ENCODE measurements around the gene IRX2.

The IRX2 gene

DNA sequence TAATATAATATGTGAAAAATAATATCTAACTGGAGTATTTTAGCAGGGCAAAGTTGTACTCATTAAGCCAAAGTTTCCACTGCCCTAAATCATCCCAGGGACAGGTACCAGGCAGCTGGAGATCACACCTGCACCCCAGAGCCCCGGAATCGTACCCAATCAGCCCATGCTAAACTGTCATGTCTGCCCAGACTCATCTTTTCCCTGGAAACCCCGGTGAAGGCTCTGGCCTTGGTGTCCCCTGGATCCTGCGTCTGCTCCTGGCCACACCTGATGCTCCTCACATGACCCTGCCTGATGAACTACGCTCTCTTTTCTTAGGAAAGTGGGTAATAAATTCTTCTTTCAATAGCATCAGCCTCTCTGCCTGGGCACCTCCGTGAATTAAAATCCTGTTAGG, 15.6 kb upstream of the IRX2 start:
- no peak overlapping the region for H3K4me3 ChIP-seq (ENCODE audit: low read length)
- DNase-seq (ENCODE audit: low read depth, low spot score): no peak
- no peaks in the 10 kb centered on the region for H3K9me3 ChIP-seq (ENCODE audit: control insufficient read depth, insufficient read depth, low read length)
- no peaks in the 10 kb centered on the region for H3K27me3 ChIP-seq (ENCODE audit: control insufficient read depth, insufficient read depth, low read length)
- H3K4me1 ChIP-seq (ENCODE audit: control insufficient read depth, insufficient read depth, low read length): peaks cover 2% of the 10 kb centered on the region; the same call in 1 of the 2 replicates
- no peaks in the 10 kb centered on the region for H3K36me3 ChIP-seq (ENCODE audit: control insufficient read depth, insufficient read depth, low read length)
- H3K27ac ChIP-seq (ENCODE audit: low read length): no peak overlapping the region
- no CpG with 5 or more reads among the region's 6 CpGs for WGBS (ENCODE audit: insufficient coverage, insufficient read length)

GRCh38 chr5:2764581-2764980, 13.1 kb upstream of the IRX2 start:
- DNase-seq (ENCODE audit: low read depth, low spot score): no peak
- no peak overlapping the region for H3K27ac ChIP-seq (ENCODE audit: low read length)
- WGBS (ENCODE audit: insufficient coverage, insufficient read length): no CpG with 5 or more reads among the region's 15 CpGs
- no peaks in the 10 kb centered on the region for H3K36me3 ChIP-seq (ENCODE audit: control insufficient read depth, insufficient read depth, low read length)
- no peak overlapping the region for H3K4me3 ChIP-seq (ENCODE audit: low read length)
- H3K27me3 ChIP-seq (ENCODE audit: control insufficient read depth, insufficient read depth, low read length): no peaks in the 10 kb centered on the region
- H3K4me1 ChIP-seq (ENCODE audit: control insufficient read depth, insufficient read depth, low read length): peaks cover 2% of the 10 kb centered on the region; the same call in 1 of the 2 replicates
- H3K9me3 ChIP-seq (ENCODE audit: control insufficient read depth, insufficient read depth, low read length): no peaks in the 10 kb centered on the region

DNA sequence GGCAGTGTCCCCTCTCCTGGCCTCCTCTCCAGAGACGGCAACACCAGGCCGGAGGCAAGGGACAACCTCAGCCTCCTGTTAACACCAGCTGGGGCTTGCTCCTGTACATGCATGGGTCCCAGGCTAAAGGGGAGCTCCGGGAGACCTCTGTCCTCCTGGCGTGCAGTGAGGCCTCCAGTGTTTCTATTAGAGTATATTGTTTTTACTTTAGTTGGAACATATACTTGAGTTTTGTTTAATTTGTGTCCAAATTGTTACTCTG, 12.0 kb upstream of the IRX2 start:
- no peaks in the 10 kb centered on the region for H3K36me3 ChIP-seq (ENCODE audit: control insufficient read depth, insufficient read depth, low read length)
- no CpG with 5 or more reads among the region's 4 CpGs for WGBS (ENCODE audit: insufficient coverage, insufficient read length)
- DNase-seq (ENCODE audit: low read depth, low spot score): no peak
- H3K4me1 ChIP-seq (ENCODE audit: control insufficient read depth, insufficient read depth, low read length): peaks cover 4% of the 10 kb centered on the region
- H3K27ac ChIP-seq (ENCODE audit: low read length): no peak overlapping the region
- H3K9me3 ChIP-seq (ENCODE audit: control insufficient read depth, insufficient read depth, low read length): no peaks in the 10 kb centered on the region
- peaks cover 3% of the 10 kb centered on the region; the same call in 1 of the 2 replicates for H3K27me3 ChIP-seq (ENCODE audit: control insufficient read depth, insufficient read depth, low read length)
- no peak overlapping the region for H3K4me3 ChIP-seq (ENCODE audit: low read length)

DNA sequence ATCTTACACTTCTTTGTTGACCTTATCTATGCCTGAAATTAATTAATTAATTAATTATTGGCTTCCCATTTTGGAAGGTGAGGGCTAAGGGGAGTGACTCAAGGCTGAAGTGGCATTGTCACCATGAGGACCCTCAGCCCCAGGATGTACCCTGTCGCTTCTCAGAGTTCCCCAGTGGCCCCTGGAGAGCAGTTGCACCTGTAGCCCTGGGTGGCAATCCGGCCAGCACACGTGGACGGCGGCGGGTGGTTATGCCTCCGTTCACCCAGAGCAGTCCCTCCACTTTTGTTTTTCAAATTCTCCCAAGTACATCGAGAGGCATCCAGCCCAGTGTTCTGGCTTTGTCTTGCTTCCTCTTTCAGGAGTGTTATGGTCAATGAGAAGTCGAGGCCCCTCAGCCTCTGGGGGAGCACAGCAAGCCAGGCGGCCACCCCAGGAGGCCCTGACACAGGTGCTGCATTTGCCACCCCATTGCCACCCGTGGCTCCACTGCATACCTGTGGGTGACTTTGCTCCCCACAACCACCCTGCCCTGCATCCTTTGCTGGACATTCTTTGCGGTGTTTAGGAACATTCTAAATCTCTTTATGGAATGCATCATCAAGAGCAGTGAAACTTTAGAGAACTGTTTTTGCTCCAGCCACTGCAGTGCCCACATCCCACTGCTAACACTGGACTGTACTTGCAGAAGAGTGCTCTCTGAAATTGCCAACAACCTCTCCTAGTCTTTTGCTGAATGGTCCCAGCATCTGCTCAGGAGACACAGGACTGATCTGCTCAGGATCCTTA, 11.5 kb upstream of the IRX2 start:
- Histone ChIP-seq H3K4me1 (ENCODE audit: control insufficient read depth, insufficient read depth, low read length) (peaks cover 5% of the 10 kb centered on the region), H3K27ac (ENCODE audit: low read length) (no peak overlapping the region), H3K9me3 (ENCODE audit: control insufficient read depth, insufficient read depth, low read length) (no peaks in the 10 kb centered on the region), H3K36me3 (ENCODE audit: control insufficient read depth, insufficient read depth, low read length) (no peaks in the 10 kb centered on the region), H3K4me3 (ENCODE audit: low read length) (no peak overlapping the region), H3K27me3 (ENCODE audit: control insufficient read depth, insufficient read depth, low read length) (peaks cover 5% of the 10 kb centered on the region)
- no CpG with 5 or more reads among the region's 12 CpGs for whole genome bisulfite sequencing (ENCODE audit: insufficient coverage, insufficient read length)
- no peak for DNase-seq (ENCODE audit: low read depth, low spot score)

DNA sequence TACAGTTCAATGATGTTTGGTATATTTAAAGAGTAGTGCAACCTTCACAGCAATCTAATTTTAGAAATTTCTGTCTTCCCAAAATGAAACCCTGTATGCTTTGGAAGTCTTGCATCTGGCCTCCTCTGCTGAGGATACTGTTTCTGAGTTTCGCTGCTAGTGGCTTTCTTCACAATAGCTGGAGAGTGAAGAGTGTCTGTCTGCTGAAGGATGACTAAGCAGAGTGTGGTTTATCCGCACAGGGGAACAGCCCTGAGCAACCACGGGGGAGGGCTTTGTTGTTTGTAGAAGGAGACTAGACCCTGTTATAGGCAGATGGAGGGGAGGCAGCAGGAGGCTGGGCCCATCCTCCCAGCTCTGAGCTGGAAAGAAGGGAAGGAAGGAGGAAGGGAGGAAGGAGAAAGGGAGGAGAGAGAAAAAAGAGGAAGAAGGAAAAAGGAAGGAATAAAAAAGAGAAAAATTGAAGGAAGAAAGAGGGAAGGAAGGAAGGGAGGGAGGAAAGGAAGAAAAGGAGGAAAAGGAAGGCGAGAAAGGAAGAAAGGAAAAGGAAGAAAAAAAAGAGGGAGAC, 10.5 kb upstream of the IRX2 start:
- no peak for DNase-seq (ENCODE audit: low read depth, low spot score)
- WGBS (ENCODE audit: insufficient coverage, insufficient read length): 100% methylated on average over 1 of the region's 4 CpGs
- Histone ChIP-seq H3K4me1 (ENCODE audit: control insufficient read depth, insufficient read depth, low read length) (peaks cover 7% of the 10 kb centered on the region), H3K36me3 (ENCODE audit: control insufficient read depth, insufficient read depth, low read length) (no peaks in the 10 kb centered on the region), H3K27ac (ENCODE audit: low read length) (no peak overlapping the region), H3K27me3 (ENCODE audit: control insufficient read depth, insufficient read depth, low read length) (peaks cover 11% of the 10 kb centered on the region), H3K9me3 (ENCODE audit: control insufficient read depth, insufficient read depth, low read length) (no peaks in the 10 kb centered on the region), H3K4me3 (ENCODE audit: low read length) (no peak overlapping the region)

GRCh38 chr5:2759696-2760461, 8.4 kb upstream of the IRX2 start:
- Histone ChIP-seq H3K27ac (ENCODE audit: low read length) (no peak overlapping the region), H3K36me3 (ENCODE audit: control insufficient read depth, insufficient read depth, low read length) (no peaks in the 10 kb centered on the region), H3K4me1 (ENCODE audit: control insufficient read depth, insufficient read depth, low read length) (peaks cover 7% of the 10 kb centered on the region), H3K27me3 (ENCODE audit: control insufficient read depth, insufficient read depth, low read length) (peaks cover 15% of the 10 kb centered on the region), H3K9me3 (ENCODE audit: control insufficient read depth, insufficient read depth, low read length) (no peaks in the 10 kb centered on the region), H3K4me3 (ENCODE audit: low read length) (no peak overlapping the region)
- no peak for DNase-seq (ENCODE audit: low read depth, low spot score)
- WGBS (ENCODE audit: insufficient coverage, insufficient read length): no CpG with 5 or more reads among the region's 11 CpGs

GRCh38 chr5:2759091-2759490, 7.6 kb upstream of the IRX2 start:
- no peak for DNase-seq (ENCODE audit: low read depth, low spot score)
- peaks cover 19% of the 10 kb centered on the region for H3K27me3 ChIP-seq (ENCODE audit: control insufficient read depth, insufficient read depth, low read length)
- H3K36me3 ChIP-seq (ENCODE audit: control insufficient read depth, insufficient read depth, low read length): no peaks in the 10 kb centered on the region
- peaks cover 7% of the 10 kb centered on the region for H3K4me1 ChIP-seq (ENCODE audit: control insufficient read depth, insufficient read depth, low read length)
- WGBS (ENCODE audit: insufficient coverage, insufficient read length): no CpG with 5 or more reads among the region's 3 CpGs
- H3K27ac ChIP-seq (ENCODE audit: low read length): no peak overlapping the region
- H3K4me3 ChIP-seq (ENCODE audit: low read length): no peak overlapping the region
- no peaks in the 10 kb centered on the region for H3K9me3 ChIP-seq (ENCODE audit: control insufficient read depth, insufficient read depth, low read length)

DNA sequence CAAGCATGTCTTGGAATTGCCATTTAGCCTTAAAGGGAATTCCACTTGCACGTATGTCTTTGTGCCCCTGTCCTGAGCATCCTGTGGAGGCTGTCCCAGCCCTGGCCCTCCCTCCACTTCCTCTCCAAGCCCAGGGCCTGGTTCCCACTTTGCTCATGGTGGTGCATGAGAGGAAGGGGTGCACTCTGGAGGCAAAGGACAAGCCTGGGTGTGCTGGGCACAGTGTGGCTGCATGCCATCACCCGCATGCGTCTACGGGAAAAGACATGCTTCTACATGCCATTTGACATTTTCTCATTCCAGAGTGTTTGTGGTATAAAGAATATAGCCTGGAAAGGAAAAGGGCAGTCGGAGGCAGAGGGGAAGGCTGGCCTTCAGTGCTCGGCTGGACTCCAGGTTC, 7.2 kb upstream of the IRX2 start:
- Histone ChIP-seq H3K4me3 (ENCODE audit: low read length) (no peak overlapping the region), H3K4me1 (ENCODE audit: control insufficient read depth, insufficient read depth, low read length) (peaks cover 7% of the 10 kb centered on the region), H3K9me3 (ENCODE audit: control insufficient read depth, insufficient read depth, low read length) (no peaks in the 10 kb centered on the region), H3K36me3 (ENCODE audit: control insufficient read depth, insufficient read depth, low read length) (no peaks in the 10 kb centered on the region), H3K27me3 (ENCODE audit: control insufficient read depth, insufficient read depth, low read length) (peaks cover 19% of the 10 kb centered on the region), H3K27ac (ENCODE audit: low read length) (no peak overlapping the region)
- WGBS (ENCODE audit: insufficient coverage, insufficient read length): no CpG with 5 or more reads among the region's 6 CpGs
- no peak for DNase-seq (ENCODE audit: low read depth, low spot score)

DNA sequence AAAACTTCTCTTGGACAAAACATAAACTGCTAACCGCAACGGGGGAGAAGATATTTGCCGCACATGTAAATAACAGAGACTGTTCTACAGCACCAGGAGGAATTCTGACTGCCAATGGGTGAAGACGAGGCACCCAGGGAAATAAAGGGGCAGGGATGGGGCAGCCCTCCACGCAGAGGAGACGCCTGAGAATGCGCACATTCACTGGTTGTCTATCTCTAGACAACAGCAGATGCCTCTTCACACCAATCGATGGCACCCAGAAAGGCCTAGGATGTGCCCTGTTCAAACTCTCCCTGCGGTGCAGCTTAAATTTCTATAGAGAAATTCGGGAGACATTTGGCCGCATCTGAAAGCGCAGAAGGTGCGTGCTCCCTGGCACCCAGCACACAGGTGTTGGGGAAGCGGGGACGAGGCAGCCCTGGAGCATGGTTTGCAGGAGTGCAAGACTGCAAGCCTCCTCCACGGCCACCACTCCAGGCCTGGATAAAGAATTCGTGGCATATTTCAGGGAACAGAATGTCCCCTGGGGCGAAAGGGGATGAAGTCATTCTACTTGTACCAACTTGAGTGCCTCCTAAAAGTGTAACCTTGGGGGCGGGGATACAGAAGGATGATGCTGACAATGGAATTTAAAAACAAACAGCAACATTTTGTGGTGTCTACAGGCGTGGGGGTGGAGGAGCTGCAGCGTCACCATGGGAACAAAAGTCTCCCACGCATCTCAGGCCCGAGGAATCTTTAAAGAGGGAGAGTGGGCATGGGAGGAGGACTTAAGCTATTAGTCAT, 6.3 kb upstream of the IRX2 start:
- peaks cover 7% of the 10 kb centered on the region for H3K4me1 ChIP-seq (ENCODE audit: control insufficient read depth, insufficient read depth, low read length)
- no peaks in the 10 kb centered on the region for H3K9me3 ChIP-seq (ENCODE audit: control insufficient read depth, insufficient read depth, low read length)
- WGBS (ENCODE audit: insufficient coverage, insufficient read length): no CpG with 5 or more reads among the region's 23 CpGs
- H3K36me3 ChIP-seq (ENCODE audit: control insufficient read depth, insufficient read depth, low read length): no peaks in the 10 kb centered on the region
- H3K4me3 ChIP-seq (ENCODE audit: low read length): no peak overlapping the region
- H3K27me3 ChIP-seq (ENCODE audit: control insufficient read depth, insufficient read depth, low read length): peaks cover 22% of the 10 kb centered on the region
- DNase-seq (ENCODE audit: low read depth, low spot score): no peak
- no peak overlapping the region for H3K27ac ChIP-seq (ENCODE audit: low read length)
